Non-pigmented ciliary epithelial cell (primary cell): ENCODE data around the gene MYPN.
A peak's percentile ranks its signal among the peaks of the same experiment; 100 is the strongest.
"Not testable (repeated sequence)": the region's sequence is repeated elsewhere in the genome, so short reads cannot be mapped to it uniquely, and the experiment has no call there.

Experiments used
- DNase-seq: peaks from one replicate; pipeline ENCODE4 v3.0.0-alpha.2; 2010; ENCODE audit warnings: low read depth

MYPN gene, protein sequence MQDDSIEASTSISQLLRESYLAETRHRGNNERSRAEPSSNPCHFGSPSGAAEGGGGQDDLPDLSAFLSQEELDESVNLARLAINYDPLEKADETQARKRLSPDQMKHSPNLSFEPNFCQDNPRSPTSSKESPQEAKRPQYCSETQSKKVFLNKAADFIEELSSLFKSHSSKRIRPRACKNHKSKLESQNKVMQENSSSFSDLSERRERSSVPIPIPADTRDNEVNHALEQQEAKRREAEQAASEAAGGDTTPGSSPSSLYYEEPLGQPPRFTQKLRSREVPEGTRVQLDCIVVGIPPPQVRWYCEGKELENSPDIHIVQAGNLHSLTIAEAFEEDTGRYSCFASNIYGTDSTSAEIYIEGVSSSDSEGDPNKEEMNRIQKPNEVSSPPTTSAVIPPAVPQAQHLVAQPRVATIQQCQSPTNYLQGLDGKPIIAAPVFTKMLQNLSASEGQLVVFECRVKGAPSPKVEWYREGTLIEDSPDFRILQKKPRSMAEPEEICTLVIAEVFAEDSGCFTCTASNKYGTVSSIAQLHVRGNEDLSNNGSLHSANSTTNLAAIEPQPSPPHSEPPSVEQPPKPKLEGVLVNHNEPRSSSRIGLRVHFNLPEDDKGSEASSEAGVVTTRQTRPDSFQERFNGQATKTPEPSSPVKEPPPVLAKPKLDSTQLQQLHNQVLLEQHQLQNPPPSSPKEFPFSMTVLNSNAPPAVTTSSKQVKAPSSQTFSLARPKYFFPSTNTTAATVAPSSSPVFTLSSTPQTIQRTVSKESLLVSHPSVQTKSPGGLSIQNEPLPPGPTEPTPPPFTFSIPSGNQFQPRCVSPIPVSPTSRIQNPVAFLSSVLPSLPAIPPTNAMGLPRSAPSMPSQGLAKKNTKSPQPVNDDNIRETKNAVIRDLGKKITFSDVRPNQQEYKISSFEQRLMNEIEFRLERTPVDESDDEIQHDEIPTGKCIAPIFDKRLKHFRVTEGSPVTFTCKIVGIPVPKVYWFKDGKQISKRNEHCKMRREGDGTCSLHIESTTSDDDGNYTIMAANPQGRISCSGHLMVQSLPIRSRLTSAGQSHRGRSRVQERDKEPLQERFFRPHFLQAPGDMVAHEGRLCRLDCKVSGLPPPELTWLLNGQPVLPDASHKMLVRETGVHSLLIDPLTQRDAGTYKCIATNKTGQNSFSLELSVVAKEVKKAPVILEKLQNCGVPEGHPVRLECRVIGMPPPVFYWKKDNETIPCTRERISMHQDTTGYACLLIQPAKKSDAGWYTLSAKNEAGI (N-terminal part only)

GRCh38 chr10:68109331-68109730, at the start of gene MYPN:
TSS of gene MYPN (plus strand) at chr10:68109488. CDS start at chr10:68121439, 11,951 bp downstream.
- DNase-seq: no peak

DNA sequence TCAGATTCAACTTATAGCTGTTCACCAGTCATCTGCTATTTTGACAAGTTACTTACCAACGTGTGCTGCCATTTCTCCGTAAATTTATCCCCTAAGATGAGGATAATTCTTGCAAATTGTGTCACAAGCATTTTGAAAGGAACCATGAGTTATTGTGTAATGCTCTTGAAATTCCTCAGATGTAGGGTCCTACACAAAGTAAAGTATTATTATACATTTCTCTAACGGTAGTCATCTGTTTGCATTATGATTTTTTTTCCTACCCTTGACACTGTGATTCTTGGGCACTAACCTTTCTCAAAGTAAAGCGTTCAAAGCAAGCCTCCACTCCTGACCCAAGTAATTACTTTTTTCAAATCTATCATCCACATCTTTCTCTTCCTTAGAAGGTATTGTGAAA, 42.3 kb upstream of the MYPN start:
- DNase-seq: no peak

DNA sequence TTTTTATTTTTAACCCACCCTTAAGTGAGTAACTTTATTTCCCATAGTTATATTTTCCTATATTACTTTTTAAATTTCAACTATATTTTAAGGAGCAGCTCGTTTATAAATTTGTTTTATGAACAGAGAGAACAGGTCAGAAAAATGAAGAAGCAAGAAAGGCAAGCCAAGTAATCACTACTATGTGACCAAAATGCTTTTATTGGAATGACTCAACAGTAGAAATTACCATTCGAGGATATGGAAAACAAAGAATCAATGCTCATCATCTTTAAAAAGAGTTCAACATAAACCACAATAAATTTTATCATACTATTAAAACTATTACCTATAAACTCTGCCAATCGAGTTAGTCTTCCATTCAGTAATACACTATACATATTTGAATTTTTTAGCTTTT, 41.8 kb upstream of the MYPN start:
- DNase-seq: no peak

DNA sequence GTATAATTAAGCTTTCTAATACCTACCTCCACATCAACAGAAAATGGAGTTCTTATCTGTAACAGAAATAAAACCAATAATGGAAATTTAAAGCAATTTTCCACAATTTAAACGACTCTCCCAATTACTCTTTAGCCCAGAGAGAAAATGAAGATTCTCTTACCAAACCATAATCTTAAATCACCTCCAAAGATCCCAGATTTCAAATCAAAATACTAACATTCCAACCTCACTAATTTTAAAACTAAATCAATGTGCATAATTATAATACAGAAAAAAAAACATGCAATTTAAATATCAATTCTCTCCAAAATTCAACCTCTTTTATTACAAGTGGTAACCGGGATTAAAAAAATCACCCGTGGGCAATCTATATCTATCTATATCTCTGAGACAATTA, 35.7 kb upstream of the MYPN start:
- DNase-seq: no peak

GRCh38 chr10:68074031-68074774, 35.1 kb upstream of the MYPN start:
- DNase-seq: no peak

DNA sequence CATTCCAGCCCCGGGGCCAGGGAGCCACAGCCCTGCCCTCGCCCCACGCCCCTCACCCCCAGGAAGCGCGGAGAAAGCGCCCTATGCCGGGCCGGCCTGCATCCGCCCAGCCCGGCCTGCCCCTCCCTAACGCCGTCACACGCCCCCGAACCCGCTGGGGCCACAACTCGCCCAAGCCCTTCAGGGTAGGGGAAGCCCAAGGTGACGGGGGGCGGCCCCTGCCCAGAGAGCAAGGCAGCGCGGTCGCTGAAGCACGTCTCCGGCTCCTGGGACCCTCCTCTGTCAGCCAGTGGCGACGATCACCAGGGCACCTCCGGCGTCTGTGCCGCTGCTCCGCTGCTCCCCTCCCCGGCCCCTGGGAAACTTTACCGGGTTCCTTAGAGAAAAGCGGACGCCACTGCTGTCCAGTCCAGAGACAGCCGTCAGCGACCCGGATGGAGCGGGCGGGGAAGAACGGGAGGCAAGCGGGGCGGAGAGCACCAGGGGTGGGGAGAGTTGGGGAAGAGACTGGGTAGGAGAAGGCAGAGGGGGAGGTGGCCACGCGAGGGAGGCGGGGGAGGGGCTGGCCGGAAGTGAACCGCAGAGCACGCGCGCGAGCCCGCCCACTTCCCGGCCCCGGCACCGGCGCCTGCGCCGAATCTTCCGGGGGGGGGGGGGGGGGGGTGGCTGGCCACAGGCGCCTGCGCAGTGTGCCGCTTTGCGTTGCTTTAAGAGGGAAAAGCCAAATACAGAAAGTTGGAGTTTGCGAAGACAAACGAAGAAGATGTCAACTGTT, 34.3 kb upstream of the MYPN start, which contains the start of gene HERC4:
TSS of gene HERC4 (minus strand) at position 509 of the 775 bp plus-strand sequence. CDS start 2,175 bp downstream, outside the sequence.
- peak; percentile 62 for DNase-seq

DNA sequence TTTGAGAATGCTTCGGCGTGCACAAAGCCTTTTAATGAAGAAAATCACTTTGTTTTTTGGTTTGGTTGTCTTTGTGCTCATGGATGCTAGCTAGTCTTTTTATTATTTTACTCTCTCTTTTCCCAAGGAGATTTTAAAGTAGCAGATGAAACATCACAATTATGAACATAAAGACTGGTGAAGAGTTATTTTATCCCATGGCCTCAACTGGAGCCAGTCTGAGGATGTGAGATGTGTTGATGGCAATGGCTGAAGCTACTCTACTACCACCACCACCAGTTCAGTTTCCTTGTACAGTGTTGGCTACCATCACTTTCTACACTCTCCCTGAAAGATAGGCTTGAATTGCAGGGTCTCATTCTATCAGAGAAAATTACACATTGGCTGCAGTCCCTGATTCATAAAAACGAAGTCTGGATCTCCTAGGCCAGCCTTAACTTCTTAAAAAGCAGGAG, 33.7 kb upstream of the MYPN start:
- no peak for DNase-seq

DNA sequence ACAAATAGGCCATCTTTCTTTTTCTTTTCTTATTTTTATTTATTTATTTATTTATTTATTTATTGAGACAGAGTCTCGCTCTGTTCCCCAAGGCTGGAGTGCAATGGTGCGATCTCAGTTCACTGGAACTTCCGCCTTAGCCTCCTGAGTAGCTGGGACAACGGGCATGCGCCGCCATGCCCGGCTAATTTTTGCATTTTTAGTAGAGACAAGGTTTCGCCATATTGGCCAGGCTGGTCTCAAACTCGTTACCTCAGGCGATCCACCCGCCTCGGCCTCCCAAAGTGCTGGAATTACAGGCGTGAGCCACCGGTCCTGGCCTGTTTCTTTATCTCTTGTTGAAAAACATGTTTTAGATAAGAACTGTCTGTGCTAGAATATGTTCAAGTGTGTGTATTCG, 33.2 kb upstream of the MYPN start:
- not testable (repeated sequence) for DNase-seq

GRCh38 chr10:68077026-68077425, 32.3 kb upstream of the MYPN start:
- DNase-seq: no peak

DNA sequence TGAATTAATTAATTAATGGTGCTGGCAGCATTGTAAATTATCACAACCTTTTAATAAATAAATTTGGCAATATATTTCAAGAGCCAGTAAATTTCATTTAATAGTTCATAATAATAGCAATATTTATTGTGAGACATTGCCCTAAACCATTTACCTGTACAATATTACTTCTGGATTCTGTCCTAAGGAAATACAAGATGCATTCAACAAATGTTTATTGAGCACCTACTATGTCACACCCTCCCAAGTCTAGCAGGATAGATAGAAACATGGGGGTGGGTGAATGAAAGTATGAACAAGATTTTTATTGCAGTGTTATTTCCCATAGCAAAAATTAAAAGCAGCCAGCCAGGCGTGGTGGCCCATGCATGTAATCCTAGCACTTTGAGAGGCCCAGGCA, 29.9 kb upstream of the MYPN start:
- DNase-seq: no peak

GRCh38 chr10:68080853-68081431, 28.3 kb upstream of the MYPN start:
- no peak for DNase-seq

GRCh38 chr10:68081916-68082315, 27.4 kb upstream of the MYPN start:
- no peak for DNase-seq

DNA sequence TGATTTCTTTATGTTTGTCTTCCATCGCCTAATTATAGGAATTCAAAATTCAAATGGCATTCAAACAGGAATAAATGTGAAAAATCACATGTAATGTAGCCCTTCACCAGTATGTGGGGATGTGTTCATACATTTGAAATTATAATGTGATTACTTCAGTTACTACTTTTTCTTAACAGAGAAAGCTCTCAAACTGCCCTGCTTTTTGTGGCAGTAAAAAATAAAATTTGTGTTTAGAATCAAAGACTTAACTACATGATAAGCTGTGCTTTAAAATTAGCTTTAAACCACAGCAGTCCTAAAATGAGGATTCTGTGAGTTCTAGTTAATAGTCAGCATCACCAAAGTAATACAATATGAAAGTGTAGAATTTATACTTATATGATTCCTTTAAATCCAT, 26.4 kb upstream of the MYPN start:
- no peak for DNase-seq

- no peak for DNase-seq
Observed at GRCh38 chr10:68083953-68084352, 25.3 kb upstream of the MYPN start.

GRCh38 chr10:68084469-68084868, 24.8 kb upstream of the MYPN start:
- DNase-seq: no peak

- no peak for DNase-seq
Observed at GRCh38 chr10:68086011-68086410, 23.3 kb upstream of the MYPN start.

GRCh38 chr10:68086910-68087684, 22.2 kb upstream of the MYPN start:
- DNase-seq: no peak

GRCh38 chr10:68087685-68088401, 21.4 kb upstream of the MYPN start:
- DNase-seq: no peak

DNA sequence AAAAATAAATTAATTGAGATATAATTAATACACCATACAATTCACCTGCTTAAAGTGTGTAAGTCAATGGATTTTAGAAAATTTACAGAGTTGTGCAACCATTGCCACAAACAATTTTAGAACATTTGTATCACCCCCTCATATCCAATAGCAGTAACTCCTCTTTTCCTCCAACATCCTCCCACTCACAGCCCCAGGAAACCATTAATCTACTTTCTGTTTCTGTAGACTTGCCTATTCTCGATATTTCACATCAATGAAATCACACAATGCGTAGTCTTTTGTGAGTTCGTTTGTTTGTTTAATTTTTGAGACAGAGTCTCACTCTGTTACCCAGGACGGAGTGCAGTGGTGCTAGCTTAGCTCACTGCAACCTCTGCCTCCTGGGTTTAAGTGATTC, 20.5 kb upstream of the MYPN start:
- DNase-seq: no peak
